Subcutaneous abdominal adipose tissue (tissue), 5 donors: Measurements from ENCODE around the gene MACROD2.

Experiments
- H3K27ac ChIP-seq: one replicate; pipeline ENCODE4 v1.7.0; 2013; ENCODE audit warnings: low read depth, mild to moderate bottlenecking, inconsistent platforms, low read length, moderate library complexity
- H3K27me3 ChIP-seq, 5 donors: one replicate each; pipeline ENCODE4 v1.7.0; 2013; ENCODE audit warnings: low read length in 5 of 5, inconsistent platforms in 1 of 5; ENCODE audit not compliant: control insufficient read depth in 5 of 5, insufficient read depth in 4 of 5
- H3K36me3 ChIP-seq, 5 donors: one replicate each; pipeline ENCODE4 v1.7.0; 2013; ENCODE audit warnings: low read length in 5 of 5; ENCODE audit not compliant: control insufficient read depth in 5 of 5, insufficient read depth in 5 of 5
- H3K4me1 ChIP-seq, 5 donors: one replicate each; pipeline ENCODE4 v1.7.0; 2013; ENCODE audit warnings: low read length in 5 of 5, mild to moderate bottlenecking in 3 of 5, moderate library complexity in 1 of 5; ENCODE audit not compliant: control insufficient read depth in 5 of 5, insufficient read depth in 5 of 5
- H3K4me3 ChIP-seq, 5 donors: one replicate each; pipeline ENCODE4 v1.7.0; 2013; ENCODE audit warnings: low read length in 5 of 5, low read depth in 1 of 5
- H3K9ac ChIP-seq, 5 donors: one replicate each; pipeline ENCODE4 v1.7.0; 2013; ENCODE audit warnings: low read length in 5 of 5, mild to moderate bottlenecking in 4 of 5, moderate library complexity in 3 of 5
- H3K9me3 ChIP-seq, 5 donors: one replicate each; pipeline ENCODE4 v1.7.0; 2013; ENCODE audit warnings: low read length in 5 of 5; ENCODE audit not compliant: control insufficient read depth in 5 of 5
- donor health status: healthy.
- donor health status: healthy.
- donor health status: healthy.
- donor health status: healthy.
- donor health status: healthy.

MACROD2 gene

GRCh38 chr20:14569641-14570040 is 574.3 kb downstream of the MACROD2 start:
- Histone ChIP-seq H3K9me3 (peaks cover 0 to 8% (median 0%) of the 10 kb centered on the region in 5 donors), H3K4me3 (no peak overlapping the region), H3K27ac (no peak overlapping the region), H3K27me3 (no peaks in the 10 kb centered on the region), H3K36me3 (no peaks in the 10 kb centered on the region), H3K9ac (no peak overlapping the region), H3K4me1 (no peaks in the 10 kb centered on the region)

DNA sequence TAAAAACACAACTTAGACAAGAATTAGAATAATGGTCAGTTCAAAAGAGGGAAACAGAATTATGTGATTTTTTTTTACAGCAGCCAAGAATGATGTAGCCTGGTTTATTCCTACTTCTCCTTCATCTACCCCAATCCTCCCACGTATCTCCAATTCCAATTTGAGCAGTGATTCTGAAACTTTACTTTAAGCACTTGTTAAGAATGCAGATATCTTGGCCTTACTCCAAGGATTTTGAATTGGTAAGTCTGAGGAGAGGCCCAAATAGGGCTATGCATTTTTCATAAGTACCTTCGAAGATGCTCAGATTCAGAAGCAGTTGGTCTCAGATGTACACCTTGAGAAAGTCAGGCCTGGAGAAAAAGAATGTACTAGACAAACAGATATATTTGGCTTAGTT is 575.5 kb downstream of the MACROD2 start:
- H3K4me3 ChIP-seq: no peak overlapping the region
- no peaks in the 10 kb centered on the region for H3K4me1 ChIP-seq
- peaks cover 0 to 6% (median 0%) of the 10 kb centered on the region in 5 donors for H3K9me3 ChIP-seq
- H3K36me3 ChIP-seq: no peaks in the 10 kb centered on the region
- no peak overlapping the region for H3K27ac ChIP-seq
- no peak overlapping the region for H3K9ac ChIP-seq
- no peaks in the 10 kb centered on the region for H3K27me3 ChIP-seq

DNA sequence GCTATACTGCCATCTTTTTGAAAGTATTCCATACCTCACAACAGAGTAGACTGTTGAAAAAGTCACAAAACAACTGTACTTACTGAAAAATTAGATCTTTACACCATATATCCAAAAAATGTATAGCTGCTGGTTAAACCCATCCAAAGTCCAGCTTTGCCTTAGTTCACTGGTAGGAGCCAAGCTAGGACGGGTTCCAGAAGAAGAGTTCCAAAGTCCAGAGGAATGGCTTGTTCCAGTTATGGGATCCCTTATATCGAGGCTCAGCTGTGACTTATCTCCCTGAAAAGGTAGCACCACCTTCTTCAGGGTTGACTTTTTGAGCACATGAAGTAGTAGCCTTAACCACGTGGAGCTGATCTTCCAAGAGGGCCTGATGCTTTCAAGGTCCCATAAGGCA is 578.4 kb downstream of the MACROD2 start:
- H3K36me3 ChIP-seq: no peaks in the 10 kb centered on the region
- H3K27ac ChIP-seq: no peak overlapping the region

DNA sequence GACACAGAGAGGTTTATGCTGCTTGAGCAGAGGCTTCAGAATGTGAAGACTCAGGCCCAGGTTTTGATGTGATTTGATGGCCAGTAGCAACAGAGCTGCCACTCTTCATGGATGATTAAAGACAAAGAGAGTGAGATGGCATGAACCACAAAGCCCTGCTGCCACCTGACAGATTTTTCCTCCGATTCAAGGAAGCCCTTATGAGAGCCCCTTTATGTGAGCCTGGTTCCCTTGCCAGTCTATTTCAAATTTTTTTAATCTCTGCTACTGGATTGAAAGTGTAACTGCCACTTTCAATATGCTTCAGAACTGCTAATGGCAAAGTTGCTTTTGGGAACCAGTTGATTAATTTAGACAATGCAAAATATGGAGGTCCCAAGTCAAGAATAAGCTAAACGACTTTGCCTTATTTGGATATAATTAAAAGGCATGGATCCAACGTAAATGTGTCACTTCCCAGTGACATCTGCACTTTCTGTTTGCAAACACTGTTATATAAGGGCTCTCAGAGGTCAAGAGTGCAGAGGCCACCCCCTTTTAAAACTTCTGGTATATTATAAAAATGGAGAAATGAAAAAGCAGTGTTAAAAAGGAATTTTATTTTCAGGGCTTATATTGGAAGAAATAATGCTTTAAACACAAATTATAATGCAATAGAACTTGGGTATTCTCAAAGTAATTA is 581.0 kb downstream of the MACROD2 start:
- H3K9me3 ChIP-seq: no peaks in the 10 kb centered on the region
- H3K4me3 ChIP-seq: no peak overlapping the region
- no peaks in the 10 kb centered on the region for H3K4me1 ChIP-seq
- no peak overlapping the region for H3K27ac ChIP-seq
- no peaks in the 10 kb centered on the region for H3K36me3 ChIP-seq
- no peaks in the 10 kb centered on the region for H3K27me3 ChIP-seq
- H3K9ac ChIP-seq: no peak overlapping the region

More for the DNA sequence above, 578.4 kb downstream of the MACROD2 start:
- no peaks in the 10 kb centered on the region for H3K27me3 ChIP-seq
- H3K9ac ChIP-seq: no peak overlapping the region
- H3K4me3 ChIP-seq: no peak overlapping the region
- no peaks in the 10 kb centered on the region for H3K4me1 ChIP-seq
- no peaks in the 10 kb centered on the region for H3K9me3 ChIP-seq

GRCh38 chr20:14580418-14581074 is 585.2 kb downstream of the MACROD2 start:
- Histone ChIP-seq H3K27me3 (no peaks in the 10 kb centered on the region), H3K9me3 (no peaks in the 10 kb centered on the region), H3K4me1 (no peaks in the 10 kb centered on the region), H3K9ac (no peak overlapping the region), H3K27ac (no peak overlapping the region), H3K4me3 (no peak overlapping the region), H3K36me3 (no peaks in the 10 kb centered on the region)

- no peaks in the 10 kb centered on the region for H3K9me3 ChIP-seq
- no peaks in the 10 kb centered on the region for H3K36me3 ChIP-seq
- no peaks in the 10 kb centered on the region for H3K4me1 ChIP-seq
- no peaks in the 10 kb centered on the region for H3K27me3 ChIP-seq
- no peak overlapping the region for H3K4me3 ChIP-seq
- no peak overlapping the region for H3K9ac ChIP-seq
- no peak overlapping the region for H3K27ac ChIP-seq
These were observed 586.4 kb downstream of the MACROD2 start for GRCh38 chr20:14581731-14582130.

DNA sequence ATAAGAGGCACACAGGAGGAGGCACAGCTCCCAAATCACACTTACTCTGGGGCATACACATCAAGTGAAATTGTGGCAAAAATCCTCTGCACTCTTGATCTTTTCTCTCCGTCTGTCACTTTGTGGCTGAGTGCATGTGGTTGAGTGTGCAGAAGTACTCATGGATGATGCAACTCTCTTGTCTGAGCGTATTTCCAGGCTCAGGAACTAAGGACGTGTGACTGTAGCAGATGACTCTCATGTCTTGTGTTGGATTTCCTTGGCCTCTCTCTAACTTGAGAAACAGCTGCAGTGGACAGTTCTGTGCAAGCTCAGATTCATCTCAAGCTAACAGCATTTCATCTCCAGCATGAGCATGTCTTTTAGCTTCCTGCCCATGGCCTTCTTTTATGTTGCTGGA is 587.5 kb downstream of the MACROD2 start:
- Histone ChIP-seq H3K9me3 (no peaks in the 10 kb centered on the region), H3K9ac (no peak overlapping the region), H3K27ac (no peak overlapping the region), H3K4me1 (no peaks in the 10 kb centered on the region), H3K27me3 (no peaks in the 10 kb centered on the region), H3K4me3 (no peak overlapping the region), H3K36me3 (no peaks in the 10 kb centered on the region)

DNA sequence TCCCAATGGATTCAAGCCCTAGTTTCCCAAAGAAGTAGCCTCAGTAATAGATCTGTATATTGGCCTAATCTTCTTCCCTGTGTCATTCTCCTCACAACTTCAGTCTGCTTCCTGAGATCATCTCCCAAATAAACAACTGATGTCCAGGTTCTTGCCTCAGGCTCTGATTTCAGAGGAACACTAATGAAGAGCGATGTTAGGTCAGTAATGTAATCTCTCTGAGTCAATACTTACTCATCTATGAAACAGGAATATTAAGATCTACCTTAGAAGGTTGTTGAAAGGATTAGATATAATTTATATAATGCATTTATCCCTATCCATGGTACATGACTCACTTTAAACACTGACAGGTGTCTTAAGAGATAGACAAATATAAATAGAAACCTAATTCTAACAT is 588.1 kb downstream of the MACROD2 start:
- no peak overlapping the region for H3K9ac ChIP-seq
- no peak overlapping the region for H3K4me3 ChIP-seq
- no peaks in the 10 kb centered on the region for H3K4me1 ChIP-seq
- no peaks in the 10 kb centered on the region for H3K36me3 ChIP-seq
- no peaks in the 10 kb centered on the region for H3K27me3 ChIP-seq
- H3K27ac ChIP-seq: no peak overlapping the region
- peaks cover 0 to 2% (median 0%) of the 10 kb centered on the region in 5 donors for H3K9me3 ChIP-seq

GRCh38 chr20:14589383-14589782 is 594.1 kb downstream of the MACROD2 start:
- Histone ChIP-seq H3K36me3 (no peaks in the 10 kb centered on the region), H3K4me3 (no peak overlapping the region), H3K9me3 (peaks cover 0 to 10% (median 3%) of the 10 kb centered on the region in 5 donors), H3K27ac (no peak overlapping the region), H3K27me3 (no peaks in the 10 kb centered on the region), H3K4me1 (no peaks in the 10 kb centered on the region), H3K9ac (no peak overlapping the region)

DNA sequence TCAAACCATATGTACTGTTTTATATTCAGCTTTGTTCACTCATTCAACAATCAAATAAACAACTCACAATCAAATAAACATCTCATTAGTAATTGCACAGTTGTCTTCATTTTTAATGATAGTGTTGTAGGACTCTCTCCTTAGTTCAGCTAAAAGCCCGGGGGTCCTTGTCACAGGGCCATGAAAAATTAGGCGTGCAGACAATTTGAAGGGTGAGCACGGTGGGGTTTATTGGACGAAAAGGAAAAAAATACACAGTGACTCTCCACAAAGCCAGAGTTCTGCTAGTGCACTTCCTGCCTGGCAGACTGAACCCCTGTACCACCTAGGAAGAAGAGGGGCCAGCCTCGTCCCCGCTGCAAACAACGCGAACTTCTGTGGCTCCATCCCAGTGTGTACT is 599.7 kb downstream of the MACROD2 start:
- Histone ChIP-seq H3K9ac (no peak overlapping the region), H3K36me3 (no peaks in the 10 kb centered on the region), H3K4me3 (no peak overlapping the region), H3K27me3 (no peaks in the 10 kb centered on the region), H3K4me1 (no peaks in the 10 kb centered on the region), H3K27ac (no peak overlapping the region), H3K9me3 (peaks cover 0 to 4% (median 0%) of the 10 kb centered on the region in 5 donors)
